ELR (cell line): Measurements from ENCODE around the gene MYH15.

Source experiments
- DNase-seq: peaks from one replicate; pipeline ENCODE4 v3.0.0-alpha.2; 2015; ENCODE audit warnings: low read depth

The MYH15 gene

GRCh38 chr3:108472001-108472591 lies 38.3 kb downstream of the MYH15 start:
- peak; percentile 98 for DNase-seq

GRCh38 chr3:108471426-108471825 lies 39.0 kb downstream of the MYH15 start:
- no peak for DNase-seq

- no peak for DNase-seq
Measured at GRCh38 chr3:108469126-108469525, 41.3 kb downstream of the MYH15 start.

GRCh38 chr3:108468577-108468976 lies 41.8 kb downstream of the MYH15 start:
- DNase-seq, result no peak

GRCh38 chr3:108462899-108463298 lies 47.5 kb downstream of the MYH15 start:
- DNase-seq, result peak; percentile 60

- no peak for DNase-seq
Measured at GRCh38 chr3:108461661-108462111, 48.7 kb downstream of the MYH15 start.

GRCh38 chr3:108459225-108459624 lies 51.2 kb downstream of the MYH15 start:
- DNase-seq, result no peak

- DNase-seq, result peak; percentile 57
Measured at GRCh38 chr3:108455212-108455705, 55.1 kb downstream of the MYH15 start.

- peak; percentile 50 for DNase-seq
Measured at GRCh38 chr3:108453565-108453964, 56.8 kb downstream of the MYH15 start.

- DNase-seq, result no peak
Measured at GRCh38 chr3:108450444-108450843, 60.0 kb downstream of the MYH15 start.

GRCh38 chr3:108448593-108448992 lies 61.8 kb downstream of the MYH15 start:
- no peak for DNase-seq

GRCh38 chr3:108447096-108447847 lies 63.1 kb downstream of the MYH15 start:
- DNase-seq, result no peak

- DNase-seq, result no peak
Measured at GRCh38 chr3:108442281-108442680, 68.1 kb downstream of the MYH15 start.

GRCh38 chr3:108441518-108441917 lies 68.9 kb downstream of the MYH15 start:
- no peak for DNase-seq

- no peak for DNase-seq
Measured at GRCh38 chr3:108441071-108441507, 69.3 kb downstream of the MYH15 start.

- DNase-seq, result no peak
Measured at GRCh38 chr3:108438542-108438941, 71.9 kb downstream of the MYH15 start.

- DNase-seq, result no peak
Measured at GRCh38 chr3:108437439-108437838, 73.0 kb downstream of the MYH15 start.

- no peak for DNase-seq
Measured at GRCh38 chr3:108433928-108434327, 76.5 kb downstream of the MYH15 start.

- no peak for DNase-seq
Measured at GRCh38 chr3:108432431-108432830, 78.0 kb downstream of the MYH15 start.

- peak; percentile 58 for DNase-seq
Measured at GRCh38 chr3:108430540-108430939, 79.9 kb downstream of the MYH15 start.

GRCh38 chr3:108428586-108428985 lies 81.8 kb downstream of the MYH15 start:
- no peak for DNase-seq

- DNase-seq, result peak; percentile 95
Measured at GRCh38 chr3:108420926-108421325, 89.5 kb downstream of the MYH15 start.

- DNase-seq, result peak; percentile 84
Measured at GRCh38 chr3:108416111-108416869, 94.1 kb downstream of the MYH15 start.
